GM13977 (cell line): ENCODE data around the gene HMOX1.
A peak's percentile ranks its signal among the peaks of the same experiment; 100 is the strongest.

Experiments used
- DNase-seq: peaks from one replicate; pipeline ENCODE4 v3.0.0; 2012; ENCODE audit warnings: low spot score
- in situ Hi-C: fragments of 300-500 bp; cut with MboI; formaldehyde crosslinking; loops from one replicate; pipeline ENCODE4 v1.12.0; 2022; ENCODE audit warnings: low sequenced_read_pairs, low pct_unique_long_range_greater_than_20kb, mixed read lengths, inconsistent platforms; ENCODE audit not compliant: unreplicated experiment
- TF ChIP-seq, protein P1 (sequence below): IDR thresholded peaks from 2 replicates; pipeline ENCODE4 v1.5.1; 2012; ENCODE audit warnings: mild to moderate bottlenecking, control low read depth; ENCODE audit not compliant: insufficient read depth; ENCODE audit errors: extremely low read depth, missing control alignments

HMOX1 gene, protein sequence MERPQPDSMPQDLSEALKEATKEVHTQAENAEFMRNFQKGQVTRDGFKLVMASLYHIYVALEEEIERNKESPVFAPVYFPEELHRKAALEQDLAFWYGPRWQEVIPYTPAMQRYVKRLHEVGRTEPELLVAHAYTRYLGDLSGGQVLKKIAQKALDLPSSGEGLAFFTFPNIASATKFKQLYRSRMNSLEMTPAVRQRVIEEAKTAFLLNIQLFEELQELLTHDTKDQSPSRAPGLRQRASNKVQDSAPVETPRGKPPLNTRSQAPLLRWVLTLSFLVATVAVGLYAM

GRCh38 chr22:35380537-35381423 is at the start of gene HMOX1:
HMOX1 (plus strand) TSS chr22:35381096; CDS start chr22:35381174, 78 bp downstream.
- in situ Hi-C loops = no loop called here
- DNase-seq = peak; percentile 90
- TF ChIP-seq, protein P1, sequence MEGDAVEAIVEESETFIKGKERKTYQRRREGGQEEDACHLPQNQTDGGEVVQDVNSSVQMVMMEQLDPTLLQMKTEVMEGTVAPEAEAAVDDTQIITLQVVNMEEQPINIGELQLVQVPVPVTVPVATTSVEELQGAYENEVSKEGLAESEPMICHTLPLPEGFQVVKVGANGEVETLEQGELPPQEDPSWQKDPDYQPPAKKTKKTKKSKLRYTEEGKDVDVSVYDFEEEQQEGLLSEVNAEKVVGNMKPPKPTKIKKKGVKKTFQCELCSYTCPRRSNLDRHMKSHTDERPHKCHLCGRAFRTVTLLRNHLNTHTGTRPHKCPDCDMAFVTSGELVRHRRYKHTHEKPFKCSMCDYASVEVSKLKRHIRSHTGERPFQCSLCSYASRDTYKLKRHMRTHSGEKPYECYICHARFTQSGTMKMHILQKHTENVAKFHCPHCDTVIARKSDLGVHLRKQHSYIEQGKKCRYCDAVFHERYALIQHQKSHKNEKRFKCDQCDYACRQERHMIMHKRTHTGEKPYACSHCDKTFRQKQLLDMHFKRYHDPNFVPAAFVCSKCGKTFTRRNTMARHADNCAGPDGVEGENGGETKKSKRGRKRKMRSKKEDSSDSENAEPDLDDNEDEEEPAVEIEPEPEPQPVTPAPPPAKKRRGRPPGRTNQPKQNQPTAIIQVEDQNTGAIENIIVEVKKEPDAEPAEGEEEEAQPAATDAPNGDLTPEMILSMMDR = peak; percentile 42

DNA sequence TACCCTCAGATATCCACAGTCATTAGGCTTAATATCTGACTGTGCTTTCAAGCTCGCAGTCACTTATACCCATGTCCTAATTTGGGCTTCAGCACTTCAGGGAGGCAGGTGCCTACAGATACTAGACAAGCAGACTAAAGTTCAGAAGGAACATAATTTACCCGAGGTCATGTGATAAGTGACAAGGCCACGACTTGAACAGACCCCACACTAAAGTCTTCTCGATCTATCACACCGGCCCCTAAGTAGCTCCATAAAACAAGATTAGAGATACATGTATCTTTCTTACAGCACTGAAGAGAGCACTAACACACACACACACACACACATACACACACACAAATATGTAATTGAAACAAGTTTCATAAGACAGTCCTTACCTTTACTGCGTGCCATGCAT is 48.6 kb upstream of the HMOX1 start:
- no peak for DNase-seq

DNA sequence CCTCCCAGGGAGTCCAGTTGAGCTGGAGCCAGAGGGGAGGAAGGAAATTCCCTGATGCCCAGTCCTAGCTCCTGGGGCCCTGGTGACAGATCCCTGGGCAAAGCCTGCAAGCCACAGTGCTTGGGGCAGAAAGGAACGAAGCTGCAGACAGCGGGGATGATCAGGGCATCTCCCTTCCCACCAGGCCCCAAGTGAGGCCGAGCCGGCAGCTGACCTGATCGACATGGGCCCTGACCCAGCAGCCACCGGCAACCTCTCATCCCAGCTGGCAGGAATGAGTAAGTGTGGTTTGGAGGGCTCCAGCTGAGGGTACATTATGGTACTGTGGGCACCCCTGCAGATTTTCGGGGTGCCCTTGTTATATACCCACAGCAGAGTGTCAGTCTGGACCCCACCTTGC is 47.7 kb upstream of the HMOX1 start:
- TF ChIP-seq, protein P1 = no peak
- no peak for DNase-seq
- in situ Hi-C loops = no loop called here

More for the DNA sequence above, 48.6 kb upstream of the HMOX1 start:
- TF ChIP-seq, protein P1 = no peak
- in situ Hi-C loops = no loop called here

DNA sequence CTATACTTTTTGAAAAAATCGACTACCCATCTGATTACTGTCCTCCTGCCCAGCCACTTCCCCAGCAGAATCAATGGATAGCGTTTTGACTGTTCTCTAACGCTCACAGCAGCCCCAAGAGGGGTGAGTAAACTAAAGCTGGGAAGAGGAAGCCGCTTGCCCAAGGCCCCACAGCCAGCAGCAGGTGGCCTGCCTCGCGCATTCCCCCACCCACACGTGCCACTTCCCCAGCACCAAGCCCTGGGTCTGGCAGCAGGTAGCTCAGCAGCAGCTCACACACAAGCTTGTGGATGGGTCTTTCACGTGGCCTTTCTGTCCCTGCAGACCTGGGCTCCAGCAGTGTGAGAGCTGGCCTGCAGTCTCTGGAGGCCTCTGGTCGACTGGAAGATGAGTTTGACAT is 46.9 kb upstream of the HMOX1 start:
- TF ChIP-seq, protein P1 = no peak
- in situ Hi-C loops = no loop called here
- no peak for DNase-seq

GRCh38 chr22:35335468-35335867 is 45.4 kb upstream of the HMOX1 start:
- in situ Hi-C loops = no loop called here
- no peak for DNase-seq
- TF ChIP-seq, protein P1 = no peak

- TF ChIP-seq, protein P1 = no peak
- in situ Hi-C loops = no loop called here
- DNase-seq = no peak
Measured at GRCh38 chr22:35335936-35336781, 44.7 kb upstream of the HMOX1 start.
